Liver (tissue), 9 donors: ENCODE measurements around the gene AADAC. TPM values are rescaled to one million over a fixed set of nuclear protein-coding genes. Genes with fewer than 3 reads are reported as not detected.

Experiments
- DNase-seq: peaks from one replicate; pipeline ENCODE4 v3.0.0-alpha.2; 2017; ENCODE audit warnings: low spot score
- H3K27ac ChIP-seq, 2 donors: one replicate each; pipeline ENCODE4 v1.7.0; 2013; ENCODE audit warnings: inconsistent platforms in 2 of 2, low read length in 2 of 2, control low read depth in 1 of 2, low read depth in 1 of 2, mild to moderate bottlenecking in 1 of 2
- H3K27me3 ChIP-seq, 4 donors: one replicate each; pipeline versions ENCODE4 v1.6.1 to v1.7.0; 2013; ENCODE audit warnings: low read length in 3 of 4, inconsistent platforms in 1 of 4, mild to moderate bottlenecking in 1 of 4, moderate library complexity in 1 of 4; ENCODE audit not compliant: control insufficient read depth in 4 of 4, insufficient read depth in 4 of 4
- H3K36me3 ChIP-seq, 4 donors: one replicate each; pipeline versions ENCODE4 v1.6.1 to v1.7.0; 2013; ENCODE audit warnings: low read length in 3 of 4, mild to moderate bottlenecking in 3 of 4, low read depth in 1 of 4, moderate library complexity in 1 of 4; ENCODE audit not compliant: control insufficient read depth in 4 of 4, insufficient read depth in 3 of 4
- H3K4me1 ChIP-seq, 4 donors: one replicate each; pipeline versions ENCODE4 v1.6.1 to v1.7.0; 2013; ENCODE audit warnings: low read length in 3 of 4, mild to moderate bottlenecking in 3 of 4, moderate library complexity in 1 of 4; ENCODE audit not compliant: control insufficient read depth in 4 of 4, insufficient read depth in 4 of 4
- H3K4me3 ChIP-seq, 3 donors: one replicate each; pipeline versions ENCODE4 v1.6.1 to v1.7.0; 2013; ENCODE audit warnings: low read length in 3 of 3, control low read depth in 1 of 3, low read depth in 1 of 3, mild to moderate bottlenecking in 1 of 3
- H3K9ac ChIP-seq, 2 donors: one replicate each; pipeline ENCODE4 v1.7.0; 2013; ENCODE audit warnings: low read length in 2 of 2, mild to moderate bottlenecking in 2 of 2, moderate library complexity in 2 of 2, control low read depth in 1 of 2, low read depth in 1 of 2
- H3K9me3 ChIP-seq, 4 donors: one replicate each; pipeline versions ENCODE4 v1.6.1 to v1.7.0; 2013; ENCODE audit warnings: low read length in 3 of 4; ENCODE audit not compliant: control insufficient read depth in 4 of 4
- ATF3 ChIP-seq: IDR thresholded peaks from 2 replicates; pipeline ENCODE4 v1.6.1; 2016; ENCODE audit warnings: antibody characterized with exemption
- CTCF ChIP-seq: fragments of 150-350 bp; IDR thresholded peaks from 2 replicates; pipeline ENCODE4 v1.5.1; 2017; ENCODE audit warnings: improper control_type of control experiment, low read depth, low read length; ENCODE audit not compliant: missing input control
- EGR1 ChIP-seq, 2 donors: IDR thresholded peaks; 2 replicates each; pipeline ENCODE4 v1.6.1; 2016 to 2018; ENCODE audit warnings: antibody characterized with exemption in 2 of 2, low read depth in 2 of 2
- FOXA1 ChIP-seq: IDR thresholded peaks from 2 replicates; pipeline ENCODE4 v1.6.1; 2016; ENCODE audit warnings: antibody characterized with exemption
- FOXA2 ChIP-seq: IDR thresholded peaks from 2 replicates; pipeline ENCODE4 v1.6.1; 2016; ENCODE audit warnings: antibody characterized with exemption
- GABPA ChIP-seq, 2 donors: IDR thresholded peaks in 1 of 2; conservative IDR thresholded peaks in 1 of 2; 2 replicates each; pipeline ENCODE4 v1.6.1; 2016; ENCODE audit warnings: antibody characterized with exemption in 2 of 2, mild to moderate bottlenecking in 1 of 2, moderate library complexity in 1 of 2
- HNF4A ChIP-seq, 2 donors: conservative IDR thresholded peaks; 2 replicates each; pipeline ENCODE4 v1.6.1; 2016; ENCODE audit warnings: antibody characterized with exemption in 2 of 2, mild to moderate bottlenecking in 2 of 2
- HNF4G ChIP-seq: IDR thresholded peaks from 2 replicates; pipeline ENCODE4 v1.6.1; 2016; ENCODE audit warnings: antibody characterized with exemption
- JUND ChIP-seq, 2 donors: IDR thresholded peaks; 2 replicates each; pipeline ENCODE4 v1.6.1; 2016; ENCODE audit warnings: antibody characterized with exemption in 2 of 2
- MAX ChIP-seq: IDR thresholded peaks from 2 replicates; pipeline ENCODE4 v1.6.1; 2016; ENCODE audit warnings: antibody characterized with exemption
- NR2F2 ChIP-seq: IDR thresholded peaks from 2 replicates; pipeline ENCODE4 v1.6.1; 2016; ENCODE audit warnings: antibody characterized with exemption
- RAD21 ChIP-seq, 2 donors: IDR thresholded peaks; 2 replicates each; pipeline ENCODE4 v1.6.1; 2016; ENCODE audit warnings: antibody characterized with exemption in 2 of 2, mild to moderate bottlenecking in 2 of 2
- REST ChIP-seq: IDR thresholded peaks from 2 replicates; pipeline ENCODE4 v1.6.1; 2016; ENCODE audit warnings: antibody characterized with exemption, mild to moderate bottlenecking
- RXRA ChIP-seq, 2 donors: IDR thresholded peaks; 2 replicates each; pipeline ENCODE4 v1.6.1; 2017 to 2018; ENCODE audit warnings: antibody characterized with exemption in 2 of 2, mild to moderate bottlenecking in 1 of 2
- SP1 ChIP-seq: IDR thresholded peaks from 2 replicates; pipeline ENCODE4 v1.6.1; 2018; ENCODE audit warnings: antibody characterized with exemption, mild to moderate bottlenecking
- TAF1 ChIP-seq: conservative IDR thresholded peaks from 2 replicates; pipeline ENCODE4 v1.6.1; 2016; ENCODE audit warnings: antibody characterized with exemption, mild to moderate bottlenecking
- YY1 ChIP-seq: IDR thresholded peaks from 2 replicates; pipeline ENCODE4 v1.6.1; 2016; ENCODE audit warnings: antibody characterized with exemption, mild to moderate bottlenecking
- ZBTB33 ChIP-seq: IDR thresholded peaks from 2 replicates; pipeline ENCODE4 v1.6.1; 2016; ENCODE audit warnings: antibody characterized with exemption
- WGBS: extraction: QIAGEN DNeasy Blood & Tissue Kit; methylation state at CpG from one replicate; pipeline ENCODE4 v1.1.7; 2013; 5-methylcytosine and 5-hydroxymethylcytosine counted together
- polyA plus RNA-seq, 2 donors: library from polyadenylated mRNA; stranded (reverse) in 1 of 2; unstranded in 1 of 2; fragments of 200-250 nt in 1 of 2; fragments of >200 nt in 1 of 2; fragmentation: Nextera tagmentation in 1 of 2; extraction: Ambion mirVana in 1 of 2; gene quantifications; one replicate each; pipeline versions ENCODE4 v1.2.1 to v1.2.3, GENCODE V29; 2013 to 2015
- total RNA-seq, 2 donors: library from RNA; depleted of rRNA; stranded (reverse); fragments of >200 nt; gene quantifications; one replicate each; pipeline ENCODE4 v1.2.3, GENCODE V29; 2014
- donor health status: healthy.
- donor health status: healthy.
- donor health status: healthy.
- donor health status: healthy.
- donor health status: healthy.

The AADAC gene
- total and polyA plus RNA-seq, 4 donors: 144 to 321 (median 281) TPM

- Histone ChIP-seq H3K27ac (no peak overlapping the region), H3K36me3 (no peaks in the 10 kb centered on the region), H3K9me3 (no peaks in the 10 kb centered on the region), H3K27me3 (no peaks in the 10 kb centered on the region), H3K4me3 (no peak overlapping the region), H3K4me1 (peaks cover 1 to 21% (median 6%) of the 10 kb centered on the region in 4 donors), H3K9ac (no peak overlapping the region)
- TF ChIP-seq FOXA2: no peak
- TF ChIP-seq ATF3: no peak
- no peak for TF ChIP-seq GABPA (IDR thresholded peaks at IDR 0.05 in 1 of 2, conservative IDR thresholded peaks at IDR 0.05 in 1 of 2)
- TF ChIP-seq MAX: no peak
- TF ChIP-seq RAD21 (IDR thresholded peaks at IDR 0.05): no peak
- TF ChIP-seq EGR1 (IDR thresholded peaks at IDR 0.05; ENCODE audit: low read depth in 2 of 2): no peak
- no peak for TF ChIP-seq HNF4G
- no peak for TF ChIP-seq CTCF
- TF ChIP-seq NR2F2: no peak
- no peak for TF ChIP-seq TAF1
- TF ChIP-seq ZBTB33: no peak
- no peak for TF ChIP-seq HNF4A (conservative IDR thresholded peaks at IDR 0.05)
- DNase-seq: no peak
- WGBS: 81% methylated on average over 4 of the region's 4 CpGs
Observed at GRCh38 chr3:151775314-151776258, 38.3 kb upstream of the AADAC start.

GRCh38 chr3:151776259-151776740 is 37.6 kb upstream of the AADAC start:
- WGBS: 54% methylated on average over 1 of the region's 1 CpG
- no peak overlapping the region for H3K9ac ChIP-seq
- TF ChIP-seq HNF4G: no peak
- TF ChIP-seq REST: no peak
- TF ChIP-seq GABPA (IDR thresholded peaks at IDR 0.05 in 1 of 2, conservative IDR thresholded peaks at IDR 0.05 in 1 of 2): no peak
- no peak for TF ChIP-seq FOXA2
- no peak for TF ChIP-seq RXRA (IDR thresholded peaks at IDR 0.05)
- no peak for TF ChIP-seq MAX
- no peak for TF ChIP-seq EGR1 (IDR thresholded peaks at IDR 0.05; ENCODE audit: low read depth in 2 of 2)
- TF ChIP-seq HNF4A (conservative IDR thresholded peaks at IDR 0.05): no peak
- no peak for TF ChIP-seq NR2F2
- no peak for TF ChIP-seq FOXA1
- TF ChIP-seq SP1: no peak
- no peak for TF ChIP-seq CTCF
- no peak for TF ChIP-seq JUND (IDR thresholded peaks at IDR 0.05)
- no peak for TF ChIP-seq ATF3
- TF ChIP-seq TAF1: no peak
- TF ChIP-seq YY1: no peak
- no peaks in the 10 kb centered on the region for H3K27me3 ChIP-seq
- H3K4me1 ChIP-seq: peaks cover 1 to 14% (median 5%) of the 10 kb centered on the region in 4 donors
- H3K27ac ChIP-seq: no peak overlapping the region
- H3K36me3 ChIP-seq: no peaks in the 10 kb centered on the region
- no peaks in the 10 kb centered on the region for H3K9me3 ChIP-seq
- DNase-seq: no peak
- H3K4me3 ChIP-seq: no peak overlapping the region
